NCI-H187 treated with DMSO at 0.1 percent for 48 hours (cell line): ENCODE results near the gene DNAH6.

Experiments used
- DNase-seq: peaks from one replicate; lab custom pipeline; 2025; lab: John Stamatoyannopoulos, UW

The DNAH6 gene

DNA sequence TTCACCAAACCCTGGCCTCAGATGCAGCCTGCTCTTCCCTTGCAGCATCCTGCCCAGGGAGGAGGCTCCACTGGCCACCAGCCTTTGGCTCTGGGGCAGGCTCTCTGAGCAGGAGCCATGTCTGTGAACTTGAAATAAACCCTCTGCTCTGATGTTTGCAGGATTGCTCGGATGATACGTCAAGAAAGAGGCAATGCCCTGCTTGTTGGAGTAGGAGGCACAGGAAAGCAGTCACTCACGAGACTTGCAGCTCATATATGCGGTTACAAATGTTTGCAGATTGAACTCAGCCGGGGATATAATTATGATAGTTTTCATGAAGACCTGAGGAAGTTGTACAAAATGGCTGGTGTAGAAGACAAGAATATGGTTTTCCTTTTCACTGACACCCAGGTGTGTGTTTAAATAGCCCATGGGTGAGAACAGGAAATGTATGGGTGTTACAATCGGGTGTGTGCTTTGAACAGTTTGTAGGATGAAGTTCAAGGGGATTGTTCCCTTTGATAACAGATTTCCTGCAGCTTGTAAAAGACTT, 177.9 kb downstream of the DNAH6 start:
- DNase-seq: no peak

DNA sequence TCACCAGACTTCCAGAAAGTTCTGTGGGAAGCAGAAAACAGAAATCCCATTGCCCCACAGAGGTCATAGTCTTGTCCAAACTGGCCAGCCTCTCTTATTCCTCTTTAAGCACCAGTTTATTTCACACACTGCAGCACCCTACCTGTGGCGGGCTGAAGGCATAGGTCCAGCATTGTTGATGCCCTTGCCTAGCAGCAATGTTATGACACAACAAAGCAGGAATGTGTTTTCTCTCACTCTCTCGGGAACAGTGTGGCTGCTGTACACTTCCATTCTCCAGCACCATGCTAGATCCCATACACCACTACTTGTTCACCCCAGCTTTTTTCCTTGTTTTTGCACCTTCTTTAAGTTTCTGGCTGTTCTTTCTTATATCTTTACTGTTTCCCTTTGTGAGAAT, 181.6 kb downstream of the DNAH6 start:
- DNase-seq: no peak

DNA sequence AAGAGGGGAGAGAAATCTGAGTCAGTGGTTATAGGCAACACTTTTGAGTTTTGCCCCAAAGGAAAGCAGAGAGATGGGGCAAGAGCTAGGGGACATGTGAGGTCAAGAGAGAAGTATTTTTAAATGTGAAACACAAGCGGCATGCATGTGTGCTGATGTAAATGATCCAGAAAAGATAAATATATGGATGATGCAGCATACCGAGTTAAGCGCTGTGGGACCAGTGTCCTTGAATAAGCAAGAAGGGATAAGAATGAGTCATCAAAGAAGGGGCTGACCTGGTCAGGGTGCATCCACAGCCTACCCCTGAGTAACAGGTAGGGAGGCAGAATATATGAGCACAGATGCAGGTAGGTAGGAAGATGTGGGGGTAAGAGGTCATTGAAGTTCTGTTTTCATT, 183.7 kb downstream of the DNAH6 start:
- no peak for DNase-seq

DNA sequence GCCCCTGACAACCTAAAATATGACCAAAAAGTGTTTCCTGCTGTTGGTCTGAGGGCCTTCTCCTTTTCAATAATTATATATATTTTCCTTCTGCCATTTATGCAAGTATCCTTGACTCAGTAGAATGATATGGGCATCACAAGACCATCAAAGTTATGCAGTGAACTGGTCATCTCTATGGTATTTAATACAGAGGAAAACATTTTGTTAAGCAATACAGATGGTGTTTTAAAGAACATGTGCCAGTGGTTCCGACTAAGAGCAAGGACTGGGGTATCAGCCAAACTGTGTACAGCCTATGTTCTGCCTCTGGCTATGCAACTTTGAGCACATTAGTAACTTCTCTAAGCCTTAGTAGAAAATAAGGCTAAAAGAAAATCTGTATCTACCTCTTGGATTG, 185.6 kb downstream of the DNAH6 start:
- no peak for DNase-seq

DNA sequence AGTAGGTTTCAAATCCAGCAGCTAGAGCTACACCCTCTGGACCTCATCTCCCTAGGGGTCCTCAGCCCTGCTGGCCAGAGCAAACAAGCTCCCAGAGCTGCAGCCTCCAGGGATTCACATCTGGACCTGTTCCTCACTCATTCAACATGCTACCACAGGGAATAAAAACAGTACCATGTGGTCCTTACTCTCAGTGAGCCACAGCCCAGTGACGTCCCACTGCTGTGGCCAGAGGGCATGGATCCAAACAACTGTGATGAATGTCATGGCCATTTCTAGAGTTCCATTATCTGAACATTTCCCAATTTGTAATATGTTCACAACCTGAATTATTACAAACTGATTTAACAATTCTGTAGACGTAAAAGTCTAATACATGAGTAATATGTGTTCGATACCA, 186.6 kb downstream of the DNAH6 start:
- DNase-seq: no peak

DNA sequence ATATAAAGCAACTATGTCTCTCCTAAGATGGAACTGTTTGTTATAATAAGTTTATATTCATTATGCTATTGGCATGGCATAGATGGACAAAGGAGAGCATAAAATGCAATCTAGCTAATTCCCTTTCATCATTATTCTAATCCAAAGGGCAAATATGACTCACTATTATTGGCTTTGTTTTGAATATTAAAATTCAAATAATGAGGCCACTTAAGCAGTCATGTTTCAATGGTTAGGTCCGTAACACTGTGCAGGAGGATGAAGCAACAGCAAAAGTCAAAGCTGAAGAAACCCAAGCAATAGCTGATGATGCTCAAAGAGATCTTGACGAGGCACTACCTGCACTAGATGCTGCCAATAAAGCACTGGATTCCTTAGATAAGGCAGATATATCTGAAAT, 187.5 kb downstream of the DNAH6 start:
- DNase-seq: no peak

DNA sequence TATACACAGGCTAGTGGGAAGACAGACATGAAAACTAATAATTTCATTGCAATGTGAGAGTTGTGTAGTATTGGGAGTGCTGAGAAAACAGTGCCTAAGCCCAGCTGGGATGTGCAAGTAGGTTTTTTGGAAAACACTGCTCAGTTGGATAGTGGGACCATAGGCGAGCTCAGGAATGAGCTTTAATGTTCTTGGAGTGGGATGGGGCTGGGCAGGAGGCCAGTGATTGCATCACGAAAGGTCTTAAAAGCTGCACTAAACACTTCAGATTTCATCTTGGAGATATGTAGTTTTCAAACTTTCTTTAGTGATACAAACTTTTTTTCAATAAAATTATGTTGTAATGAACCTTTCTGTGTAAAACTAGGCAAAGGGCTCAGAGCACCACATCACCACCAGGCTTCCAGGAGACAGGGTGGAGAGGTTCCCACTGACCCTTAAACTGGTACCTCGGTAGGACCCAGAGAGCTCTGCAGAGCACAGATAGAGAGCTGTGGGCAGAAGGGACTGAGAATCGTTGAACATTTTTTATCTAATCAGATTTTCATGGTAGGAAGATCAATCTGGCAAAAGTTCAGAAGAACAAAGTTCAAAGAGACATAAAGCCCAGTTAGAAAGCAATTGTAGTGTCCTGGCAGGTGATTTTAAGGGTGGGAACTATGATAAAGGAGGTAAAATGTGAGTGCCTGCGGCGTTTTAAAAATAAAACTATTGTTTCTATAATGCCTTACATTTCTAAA, 188.4 kb downstream of the DNAH6 start:
- no peak for DNase-seq

DNA sequence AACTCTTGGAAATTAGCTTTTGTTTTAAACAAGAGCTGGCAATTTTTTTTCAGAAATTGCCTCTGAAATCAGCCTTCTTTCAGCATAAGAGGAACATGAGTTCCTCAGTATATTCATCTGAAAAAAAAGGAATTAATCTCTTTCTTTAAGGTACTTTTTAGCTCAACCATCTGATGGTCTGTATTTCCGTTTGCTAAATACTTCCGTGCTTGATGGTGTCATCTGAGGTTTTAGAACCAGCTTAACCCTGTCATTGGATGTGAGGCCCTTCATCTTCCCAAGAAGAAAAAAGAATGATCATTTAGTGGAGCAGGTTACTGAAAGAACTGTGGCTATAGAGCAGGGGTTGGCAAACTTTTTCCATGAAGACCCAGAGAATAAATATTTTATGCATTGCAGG, 189.6 kb downstream of the DNAH6 start:
- DNase-seq: no peak

DNA sequence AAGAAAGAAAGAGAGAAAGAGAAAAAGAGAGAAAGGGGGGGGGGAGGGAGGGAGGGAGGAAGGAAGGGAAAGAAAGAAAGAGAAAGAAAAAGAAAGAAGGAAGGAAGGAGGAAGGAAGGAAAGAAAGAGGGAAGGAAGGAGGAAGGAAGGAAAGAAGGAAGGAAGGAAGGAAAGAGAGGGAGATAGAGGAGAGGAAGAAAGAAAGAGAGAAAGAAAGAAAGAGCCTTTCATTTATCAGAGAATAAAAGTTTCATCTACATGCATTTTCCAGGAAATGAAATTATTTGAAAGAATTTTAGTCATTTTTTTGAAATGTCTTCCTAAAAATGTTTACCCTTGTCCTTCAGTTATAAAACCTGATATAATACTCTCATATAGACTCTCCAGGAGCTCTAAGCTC, 192.1 kb downstream of the DNAH6 start:
- no peak for DNase-seq

DNA sequence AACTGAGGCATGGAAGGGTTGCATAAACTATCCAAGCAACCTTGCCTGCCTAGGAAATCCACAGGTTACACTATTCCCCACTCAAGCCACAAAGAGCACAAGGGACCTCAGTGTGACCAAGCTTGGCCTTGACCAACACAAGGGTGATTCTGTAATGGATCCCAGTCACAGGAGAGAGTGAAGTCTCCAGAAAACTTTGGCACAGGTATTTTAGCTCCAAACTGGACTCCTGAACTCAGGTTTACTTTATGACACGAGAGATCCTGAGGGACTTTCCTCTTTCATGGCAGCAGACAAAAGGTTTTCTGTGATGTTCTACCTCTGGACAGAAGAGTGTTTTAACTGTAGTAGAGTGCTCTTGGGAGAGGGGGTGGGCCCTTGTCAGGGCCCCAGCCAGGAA, 195.4 kb downstream of the DNAH6 start:
- DNase-seq: no peak

DNA sequence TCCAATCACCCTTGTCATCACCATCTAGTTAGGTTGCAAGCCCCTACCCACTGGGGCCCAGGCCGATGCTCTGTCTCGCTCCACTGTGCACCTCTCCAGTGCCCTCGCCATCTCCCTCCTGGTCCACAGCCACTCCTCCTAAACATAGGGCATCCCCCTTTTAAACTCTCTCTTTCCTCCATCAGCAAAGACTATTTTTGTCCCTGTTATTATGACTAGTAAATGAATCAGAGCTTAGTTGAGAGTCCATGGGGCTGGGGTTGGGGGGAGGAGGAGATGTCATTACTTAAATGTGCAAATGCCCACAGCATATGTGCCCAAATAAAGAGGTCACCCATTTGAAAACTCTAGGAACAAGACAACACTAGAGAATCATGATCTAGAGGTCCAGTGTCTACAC, 197.1 kb downstream of the DNAH6 start:
- DNase-seq: no peak

DNA sequence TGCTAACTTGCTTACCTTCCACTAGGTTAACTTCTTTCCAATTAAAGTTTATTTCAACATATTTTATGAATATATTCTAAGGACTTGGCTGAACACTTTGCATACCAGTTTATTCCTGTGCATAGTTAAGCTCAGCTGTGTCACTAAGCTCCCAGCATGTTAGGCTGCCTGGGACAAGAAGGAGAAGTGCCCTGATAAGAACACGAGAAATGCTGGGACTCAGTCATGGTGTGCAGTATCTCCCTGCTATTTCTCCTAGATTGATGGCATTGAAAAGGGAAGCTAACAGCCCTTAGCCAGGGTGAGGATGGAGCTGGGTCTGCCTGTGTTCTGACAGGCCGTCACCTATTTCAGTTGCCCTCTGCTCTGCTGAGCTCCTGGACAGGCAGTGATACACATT, 200.3 kb downstream of the DNAH6 start:
- no peak for DNase-seq

DNA sequence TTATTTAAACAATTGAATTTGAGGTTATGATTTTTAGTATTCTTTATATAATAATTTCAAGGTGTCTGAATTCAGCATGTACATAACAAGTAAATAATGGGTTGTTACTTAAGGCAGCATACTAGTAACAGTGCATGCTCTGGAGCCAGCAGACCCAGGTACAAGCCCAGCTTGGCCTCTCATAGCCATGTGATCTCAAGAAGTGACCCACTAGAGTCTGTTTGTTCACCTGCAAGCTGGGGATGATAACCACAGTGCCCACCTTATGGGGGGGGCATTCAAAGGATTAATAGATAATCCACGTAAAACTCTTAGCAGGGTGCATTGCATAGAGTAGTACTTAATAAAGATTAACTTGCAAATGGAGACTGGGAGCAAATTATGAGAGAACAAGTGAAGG, 201.0 kb downstream of the DNAH6 start:
- no peak for DNase-seq

DNA sequence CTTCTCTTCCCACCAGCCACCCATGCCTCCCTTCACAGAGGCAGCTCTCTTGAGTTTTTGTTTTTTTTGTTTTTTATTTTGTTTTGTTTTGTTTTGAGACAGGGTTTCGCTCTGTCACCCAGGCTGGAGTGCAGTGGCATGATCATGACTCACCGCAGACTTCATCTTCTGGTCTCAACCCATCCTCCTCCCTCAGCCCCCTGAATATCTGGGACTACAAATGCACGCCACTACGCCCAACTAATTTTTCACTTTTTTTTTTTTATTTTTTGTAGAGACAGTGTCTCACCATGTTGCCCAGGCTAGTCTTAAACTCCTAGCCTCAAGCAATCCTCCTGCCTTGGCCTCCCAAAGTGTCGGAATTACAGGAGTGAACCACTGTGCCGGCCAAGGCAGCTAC, 203.1 kb downstream of the DNAH6 start:
- DNase-seq: no peak

DNA sequence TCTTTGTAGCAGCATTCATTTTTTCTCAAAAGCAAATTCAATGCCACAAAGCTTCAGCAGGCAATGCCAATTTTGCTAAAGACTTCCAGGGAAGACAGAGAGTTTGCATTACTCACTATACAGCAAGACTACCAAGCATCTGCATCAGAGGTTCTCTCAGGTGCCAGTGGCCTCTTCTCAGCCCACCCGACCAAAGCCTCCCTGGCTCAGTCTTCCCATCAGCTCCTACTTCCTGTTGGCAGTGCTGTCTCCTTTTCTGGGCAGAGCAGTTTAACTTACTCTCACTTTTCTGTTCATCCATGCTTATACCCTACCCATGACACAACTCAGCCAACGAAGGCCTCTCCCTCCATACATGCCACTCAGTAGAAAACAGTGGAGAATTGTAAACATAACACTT, 207.5 kb downstream of the DNAH6 start:
- no peak for DNase-seq

DNA sequence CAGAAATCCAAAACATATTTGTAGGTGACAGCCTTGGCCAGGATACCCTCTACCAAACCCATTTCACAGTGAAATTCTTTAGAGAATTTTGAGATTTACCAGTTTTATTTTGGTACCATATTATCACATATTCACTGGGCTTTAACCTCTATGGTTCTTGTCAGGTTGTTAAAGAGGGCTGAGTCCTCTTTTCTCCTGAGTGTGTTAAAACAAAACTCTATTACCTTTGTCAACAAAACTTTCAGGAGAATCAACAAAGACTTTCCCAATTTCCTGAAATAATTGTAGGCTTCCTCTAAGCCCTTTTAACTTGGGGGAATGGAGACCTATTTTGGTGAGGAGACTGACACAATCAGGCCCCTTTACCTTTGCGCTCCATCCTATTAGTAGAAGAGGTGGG, 209.4 kb downstream of the DNAH6 start:
- no peak for DNase-seq

DNA sequence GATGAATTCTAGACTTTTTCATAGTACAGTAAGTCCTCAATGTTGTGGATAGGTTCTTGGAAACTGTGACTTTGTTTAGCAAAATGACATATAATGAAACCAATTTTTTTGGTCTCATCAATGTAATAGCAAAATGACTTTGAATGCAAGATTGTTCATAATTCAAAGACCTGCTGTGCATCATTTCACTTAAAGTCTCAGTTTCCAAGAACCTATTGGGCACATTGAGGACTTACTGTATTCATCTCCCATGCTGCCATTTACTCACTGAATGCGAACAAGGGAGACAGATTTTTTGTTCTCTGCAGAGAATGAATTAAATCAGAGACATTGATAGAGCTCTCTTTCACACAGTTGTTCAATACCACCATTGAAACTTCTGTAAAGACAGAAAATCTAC, 211.0 kb downstream of the DNAH6 start:
- DNase-seq: no peak

DNA sequence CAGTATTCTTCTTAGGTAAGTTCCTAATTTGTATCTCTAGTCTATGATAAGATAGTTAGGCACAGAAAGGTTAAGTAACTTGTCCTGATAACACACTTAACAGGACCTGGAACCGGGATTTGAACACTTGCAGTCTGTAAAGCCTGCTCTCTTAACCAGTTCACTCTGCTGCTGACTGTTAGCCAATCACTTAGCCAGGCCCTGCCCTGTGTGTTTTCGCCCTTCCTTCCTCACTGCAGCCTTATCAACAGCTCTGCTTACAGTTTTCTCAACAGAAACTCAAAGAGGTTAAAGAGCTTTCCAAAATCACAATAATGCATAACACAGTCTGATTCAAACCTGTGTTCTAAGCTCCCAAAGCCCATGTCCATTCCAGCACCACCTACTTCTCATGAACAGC, 212.9 kb downstream of the DNAH6 start:
- DNase-seq: no peak

DNA sequence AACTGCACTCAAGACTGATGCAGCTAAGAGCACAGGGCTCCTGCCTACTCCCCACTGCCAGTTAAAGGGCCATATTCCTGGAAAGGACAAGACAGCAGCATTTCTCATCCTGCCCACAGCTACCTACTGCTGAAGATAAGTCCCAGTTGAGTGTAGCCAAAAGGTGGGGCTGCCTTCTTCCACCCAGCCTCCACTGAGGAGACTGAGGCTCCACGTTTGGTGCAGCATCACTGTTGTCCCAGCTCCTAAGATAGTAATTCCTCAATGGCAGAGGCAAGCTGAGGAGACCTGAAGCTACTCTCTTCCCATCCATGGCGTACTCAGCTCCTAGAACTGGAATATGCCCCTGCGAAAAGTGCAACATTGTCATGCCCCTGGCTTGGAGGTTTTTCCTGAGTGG, 214.9 kb downstream of the DNAH6 start:
- DNase-seq: no peak

DNA sequence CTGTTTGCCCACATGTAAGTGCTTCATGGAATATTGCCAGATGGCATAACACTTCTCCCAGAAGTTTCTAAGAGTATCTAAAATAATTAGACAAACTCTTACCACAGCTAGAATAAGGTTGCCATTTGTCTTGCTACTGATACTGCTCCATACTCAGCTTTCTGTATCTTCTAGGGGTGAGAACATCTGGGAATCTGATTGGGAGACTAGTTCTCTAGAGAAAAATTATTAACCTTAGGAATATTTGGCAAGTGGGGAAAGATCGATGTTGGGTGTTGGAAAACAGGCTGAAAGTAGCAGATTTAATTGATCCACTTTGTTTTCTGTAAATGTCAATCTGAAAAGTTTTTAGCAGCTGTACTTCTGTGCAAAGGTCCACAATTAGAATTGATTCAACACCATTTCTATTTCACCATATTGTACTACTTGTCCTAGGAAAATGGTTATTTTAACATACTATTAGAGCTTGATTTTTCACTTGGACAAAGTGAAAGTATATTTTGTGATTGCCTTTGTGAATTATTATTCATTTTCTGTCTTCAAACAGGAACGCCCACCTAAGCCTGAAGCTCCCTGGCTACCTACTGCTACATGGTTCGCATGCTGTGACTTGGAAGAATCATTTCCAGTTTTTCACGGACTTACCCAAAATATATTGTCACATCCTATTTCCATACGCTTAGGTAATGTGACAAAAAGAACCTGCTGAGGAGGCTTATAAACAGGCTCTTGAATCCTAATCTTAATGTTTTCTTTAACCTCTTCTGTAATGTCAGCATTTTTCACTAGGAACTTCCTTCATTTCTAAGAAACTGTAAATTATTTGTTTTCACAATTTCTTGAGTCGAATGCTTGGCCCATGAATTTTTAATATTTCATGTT, 216.8 kb downstream of the DNAH6 start:
- DNase-seq: no peak

DNA sequence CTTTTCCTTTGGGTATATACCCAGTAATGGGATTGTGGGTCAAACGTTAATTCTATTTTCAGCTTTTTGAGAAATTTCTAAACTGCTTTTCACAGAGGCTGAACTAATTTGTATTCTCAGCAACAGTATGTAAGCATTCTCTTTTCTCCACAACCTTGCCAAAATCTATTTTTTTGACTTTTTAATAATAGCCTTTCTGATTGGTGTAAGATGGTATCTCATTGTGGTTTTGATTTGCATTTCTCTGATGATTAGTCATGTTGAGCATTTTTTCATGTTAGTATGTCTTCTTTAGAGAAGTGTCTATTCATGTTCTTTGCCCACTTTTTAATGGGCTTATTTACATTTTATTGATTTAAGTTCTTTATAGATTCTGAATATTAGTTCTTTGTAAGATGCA, 219.1 kb downstream of the DNAH6 start:
- no peak for DNase-seq

DNA sequence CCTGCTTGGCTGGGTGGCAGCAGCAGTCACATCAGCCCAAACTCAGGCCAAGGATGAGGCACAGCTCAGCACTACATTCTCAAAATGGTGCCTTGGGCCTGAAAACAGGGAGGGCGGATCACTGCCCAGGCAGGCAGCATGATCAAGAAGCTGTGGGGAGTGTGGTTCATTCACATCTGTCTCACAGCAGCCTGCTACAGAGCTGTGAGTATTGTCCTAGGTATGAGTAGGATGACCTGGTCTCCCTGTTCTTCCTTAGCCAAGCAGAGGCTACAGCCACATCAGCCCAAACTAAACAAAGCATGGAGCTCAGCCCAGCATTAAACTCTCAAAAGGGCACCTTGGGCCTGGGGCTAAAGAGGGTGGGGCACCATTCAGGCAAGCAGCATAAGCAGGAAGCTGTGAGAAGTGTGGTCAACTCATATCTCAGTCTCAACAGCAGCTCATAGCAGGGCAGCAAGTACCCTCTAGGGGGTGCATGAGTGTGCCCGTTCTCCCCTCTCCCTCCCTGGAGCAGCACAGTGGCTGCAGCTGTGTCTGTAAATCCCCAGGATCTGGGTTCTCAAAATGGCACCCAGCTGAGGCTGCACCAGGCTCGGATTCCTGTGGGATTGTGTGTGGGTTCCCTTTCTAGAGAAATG, 225.0 kb downstream of the DNAH6 start:
- DNase-seq: no peak

DNA sequence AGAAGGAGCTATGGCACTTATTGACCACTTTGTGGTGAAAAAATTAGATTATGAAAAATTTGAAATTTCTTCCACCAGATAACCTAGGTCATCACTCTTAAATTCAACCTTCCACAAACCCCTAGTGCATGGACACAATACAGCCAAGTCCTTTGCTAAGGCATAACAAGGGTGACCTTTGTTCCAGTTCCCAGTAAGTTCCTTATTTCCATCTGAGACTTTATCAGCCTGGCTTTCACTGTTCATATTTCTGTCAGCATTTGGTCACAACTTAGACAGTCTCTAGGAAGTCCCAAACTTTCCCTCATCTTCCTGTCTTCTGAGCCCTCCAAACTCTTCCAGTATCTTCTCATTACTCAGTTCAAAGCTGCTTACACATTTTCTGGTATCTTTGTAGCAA, 232.0 kb downstream of the DNAH6 start:
- DNase-seq: no peak
